HCT116 (cell line): ENCODE data around the gene SIAE. TPM values are rescaled to one million over a fixed set of nuclear protein-coding genes. Genes with fewer than 3 reads are reported as not detected.

Experiments used
- ATAC-seq: fragments of 200-7000 bp; cut with Tn5 transposase; 2 replicates; pipeline ENCODE4 v1.9.1; 2020; ENCODE audit warnings: mild to moderate bottlenecking, moderate library complexity
- BruUV-seq: library from RNA; stranded (reverse); fragments of 400-500 nt; replicated peaks from 2 replicates; lab custom pipeline; 2021; lab: Mats Ljungman, UMichigan
- CTCF ChIA-PET: fragments of 300-600 bp; sonication (Branson Sonifier 250); formaldehyde crosslinking; loops from one replicate; lab custom pipeline; 2021; ENCODE audit warnings: antibody characterized with exemption; lab: Charles Lee
- POLR2A ChIA-PET: fragments of 300-600, 350-600 bp; sonication (Branson Sonifier 250); formaldehyde crosslinking; loops from one replicate; lab custom pipeline; 2021; ENCODE audit warnings: antibody characterized with exemption; lab: Charles Lee
- RAD21 ChIA-PET, 2 experiments: fragments of 300-600 bp; sonication (Branson Sonifier 250); formaldehyde crosslinking; loops; one replicate each; lab custom pipeline; 2023; ENCODE audit warnings: low total read pairs in 2 of 2; ENCODE audit not compliant: uncharacterized antibody in 2 of 2, unreplicated experiment in 2 of 2, low non-redundant PET in 1 of 2; lab: Charles Lee
- DNase-seq: peaks from one replicate; pipeline ENCODE4 v3.0.0-alpha.2; 2010; ENCODE audit warnings: low read depth, low spot score
- H2AFZ ChIP-seq: fragments of 200-600 bp; shearing (Covaris generic), sonication (generic); 2 replicates; pipeline ENCODE4 v1.6.1; 2017; ENCODE audit warnings: low read depth, mixed run types, mixed read lengths, antibody characterized with exemption, low read length; ENCODE audit not compliant: poor library complexity, severe bottlenecking
- H3K27ac ChIP-seq: 2 replicates; pipeline ENCODE4 v1.5.1; 2012; ENCODE audit warnings: low read depth, low read length
- H3K27me3 ChIP-seq: fragments of 200-600 bp; sonication (generic); 2 replicates; pipeline ENCODE4 v1.6.1; 2016; ENCODE audit warnings: mixed run types, low read length, mixed read lengths; ENCODE audit not compliant: insufficient read depth
- H3K36me3 ChIP-seq, 2 experiments: fragments of 200-500 bp in 1 of 2; fragments of 200-600 bp in 1 of 2; sonication (Bioruptor generic) in 1 of 2; sonication (generic) in 1 of 2; 2 replicates each; pipeline versions ENCODE4 v1.5.1 to v1.6.1; 2014 to 2016; ENCODE audit warnings: low read length in 2 of 2, inconsistent platforms in 1 of 2, mixed read lengths in 1 of 2, mixed run types in 1 of 2; ENCODE audit not compliant: insufficient read depth in 2 of 2, control insufficient read depth in 1 of 2
- H3K4me1 ChIP-seq, 2 experiments: fragments of 200-600 bp in 1 of 2; sonication (generic) in 1 of 2; 2 replicates each; pipeline versions ENCODE4 v1.5.1 to v1.6.1; 2012 to 2017; ENCODE audit warnings: low read length in 2 of 2, inconsistent platforms in 1 of 2, mild to moderate bottlenecking in 1 of 2, mixed read lengths in 1 of 2, mixed run types in 1 of 2, moderate library complexity in 1 of 2; ENCODE audit not compliant: insufficient read depth in 2 of 2, control insufficient read depth in 1 of 2
- H3K4me2 ChIP-seq: fragments of 200-600 bp; sonication (generic); 2 replicates; pipeline ENCODE4 v1.6.1; 2017; ENCODE audit warnings: mixed run types, low read length, mixed read lengths
- H3K4me3 ChIP-seq, 2 experiments: fragments of 200-600 bp in 1 of 2; sonication (generic) in 1 of 2; replicated peaks in 1 of 2; 2 replicates each; pipeline ENCODE4 v1.5.1; 2011 to 2016; ENCODE audit warnings: low read length in 2 of 2, control low read depth in 1 of 2, low read depth in 1 of 2, mild to moderate bottlenecking in 1 of 2, mixed read lengths in 1 of 2, mixed run types in 1 of 2
- H3K79me2 ChIP-seq: fragments of 200-600 bp; sonication (generic); 2 replicates; pipeline ENCODE4 v1.6.1; 2017; ENCODE audit warnings: mild to moderate bottlenecking, mixed run types, low read length, moderate library complexity, mixed read lengths; ENCODE audit not compliant: insufficient read depth
- H3K9ac ChIP-seq: fragments of 200-600 bp; sonication (generic); 2 replicates; pipeline ENCODE4 v1.6.1; 2016; ENCODE audit warnings: low read length, mixed read lengths
- H3K9me2 ChIP-seq: fragments of 200-600 bp; sonication (generic), shearing (Covaris generic); 2 replicates; pipeline ENCODE4 v1.6.1; 2017; ENCODE audit warnings: mixed run types, mild to moderate bottlenecking, moderate library complexity; ENCODE audit not compliant: insufficient read depth
- H3K9me3 ChIP-seq, 2 experiments: fragments of 200-500 bp in 1 of 2; fragments of 200-600 bp in 1 of 2; sonication (Bioruptor generic) in 1 of 2; sonication (generic) in 1 of 2; 2 replicates each; pipeline ENCODE4 v1.6.1; 2014 to 2017; ENCODE audit warnings: low read length in 2 of 2, mixed read lengths in 2 of 2, inconsistent platforms in 1 of 2, low read depth in 1 of 2, mild to moderate bottlenecking in 1 of 2, mixed run types in 1 of 2, moderate library complexity in 1 of 2; ENCODE audit not compliant: control insufficient read depth in 1 of 2, insufficient read depth in 1 of 2
- H4K20me1 ChIP-seq: fragments of 200-600 bp; sonication (generic), shearing (Covaris generic); 2 replicates; pipeline ENCODE4 v1.6.1; 2017; ENCODE audit warnings: mixed run types, mild to moderate bottlenecking, moderate library complexity; ENCODE audit not compliant: insufficient read depth
- EGR1 ChIP-seq: IDR thresholded peaks from 2 replicates; pipeline ENCODE4 v1.6.1; 2012; ENCODE audit warnings: low read depth
- EZH2phosphoT487 ChIP-seq: fragments of 200-600 bp; IDR thresholded peaks from 2 replicates; pipeline ENCODE4 v1.6.1; 2018; ENCODE audit warnings: antibody characterized with exemption, borderline replicate concordance
- FOSL1 ChIP-seq: IDR thresholded peaks from 2 replicates; pipeline ENCODE4 v1.6.1; 2012; ENCODE audit warnings: low read depth
- JUND ChIP-seq: IDR thresholded peaks from 2 replicates; pipeline ENCODE4 v1.6.1; 2012
- MAX ChIP-seq: IDR thresholded peaks from 2 replicates; pipeline ENCODE4 v1.6.1; 2012
- POLR2A ChIP-seq: IDR thresholded peaks from 2 replicates; pipeline ENCODE4 v1.7.0; 2011; ENCODE audit warnings: borderline replicate concordance; ENCODE audit not compliant: insufficient read depth, insufficient read length; ENCODE audit errors: extremely low read depth
- SIN3A ChIP-seq: IDR thresholded peaks from 2 replicates; pipeline ENCODE4 v1.6.1; 2012; ENCODE audit warnings: low read depth
- SP1 ChIP-seq: IDR thresholded peaks from 2 replicates; pipeline ENCODE4 v1.6.1; 2012; ENCODE audit warnings: low read depth
- SRF ChIP-seq: IDR thresholded peaks from 2 replicates; pipeline ENCODE4 v1.6.1; 2012; ENCODE audit warnings: low read depth
- YY1 ChIP-seq: IDR thresholded peaks from 2 replicates; pipeline ENCODE4 v1.6.1; 2011; ENCODE audit warnings: low read length, low read depth, moderate library complexity, mild to moderate bottlenecking; ENCODE audit not compliant: insufficient replicate concordance; ENCODE audit errors: extremely low read depth
- ZNF274 ChIP-seq: fragments of 200-500 bp; sonication (Bioruptor generic); IDR thresholded peaks from 2 replicates; pipeline ENCODE4 v1.6.1; 2014; ENCODE audit warnings: mild to moderate bottlenecking, low read depth, low read length, inconsistent platforms
- intact Hi-C: fragments of 100-400 bp; cut with micrococcal nuclease; formaldehyde crosslinking; loops from 2 replicates; pipeline ENCODE4 v1.10.0; 2022
- total RNA-seq: library from RNA; stranded (reverse); gene quantifications from one replicate; pipeline ENCODE4 v1.2.1, GENCODE V29; 2021; ENCODE audit not compliant: unreplicated experiment

SIAE gene
- total RNA-seq, 1 experiment from 2014 or later, result 39.2 TPM

GRCh38 chr11:124693142-124693541, 19.6 kb upstream of the SIAE start (continued):
- no peak for TF ChIP-seq YY1
- TF ChIP-seq SP1, result no peak
- TF ChIP-seq JUND, result no peak
- TF ChIP-seq, all 23 proteins: peak for 0

GRCh38 chr11:124682443-124682842, 8.9 kb upstream of the SIAE start:
- no peak for ATAC-seq
- Histone ChIP-seq H3K4me3 (no peak overlapping the region), H3K36me3 (no peaks in the 10 kb centered on the region; a peak in 2 of 4 replicates), H3K9me3 (peaks cover 4 to 5% of the 10 kb centered on the region in 2 experiments; a peak in 2 of 4 replicates), H3K4me2 (no peak overlapping the region), H3K9me2 (no peaks in the 10 kb centered on the region), H3K9ac (no peak overlapping the region), H4K20me1 (no peaks in the 10 kb centered on the region), H2AFZ (no peak overlapping the region), H3K79me2 (no peaks in the 10 kb centered on the region), H3K27ac (no peak overlapping the region), H3K4me1 (no peaks in the 10 kb centered on the region), H3K27me3 (no peaks in the 10 kb centered on the region)
- DNase-seq, result no peak
- ChIA-PET CTCF (no interaction called here), POLR2A (no interaction called here), RAD21 (no interaction called here)
- no TSS peak for BruUV-seq
- intact Hi-C loops, result no loop called here
- TF ChIP-seq EZH2phosphoT487 (no peak), ZNF274 (no peak), FOSL1 (no peak), MAX (no peak), EGR1 (no peak), SP1 (no peak), SIN3A (no peak), SRF (no peak), POLR2A (no peak), JUND (no peak)
